NCI-H128 (cell line): ENCODE data around the gene MICAL2.

Experiments
- DNase-seq: peaks from one replicate; lab custom pipeline; 2025; ENCODE audit not compliant: unreplicated experiment; lab: John Stamatoyannopoulos, UW

MICAL2 gene

DNA sequence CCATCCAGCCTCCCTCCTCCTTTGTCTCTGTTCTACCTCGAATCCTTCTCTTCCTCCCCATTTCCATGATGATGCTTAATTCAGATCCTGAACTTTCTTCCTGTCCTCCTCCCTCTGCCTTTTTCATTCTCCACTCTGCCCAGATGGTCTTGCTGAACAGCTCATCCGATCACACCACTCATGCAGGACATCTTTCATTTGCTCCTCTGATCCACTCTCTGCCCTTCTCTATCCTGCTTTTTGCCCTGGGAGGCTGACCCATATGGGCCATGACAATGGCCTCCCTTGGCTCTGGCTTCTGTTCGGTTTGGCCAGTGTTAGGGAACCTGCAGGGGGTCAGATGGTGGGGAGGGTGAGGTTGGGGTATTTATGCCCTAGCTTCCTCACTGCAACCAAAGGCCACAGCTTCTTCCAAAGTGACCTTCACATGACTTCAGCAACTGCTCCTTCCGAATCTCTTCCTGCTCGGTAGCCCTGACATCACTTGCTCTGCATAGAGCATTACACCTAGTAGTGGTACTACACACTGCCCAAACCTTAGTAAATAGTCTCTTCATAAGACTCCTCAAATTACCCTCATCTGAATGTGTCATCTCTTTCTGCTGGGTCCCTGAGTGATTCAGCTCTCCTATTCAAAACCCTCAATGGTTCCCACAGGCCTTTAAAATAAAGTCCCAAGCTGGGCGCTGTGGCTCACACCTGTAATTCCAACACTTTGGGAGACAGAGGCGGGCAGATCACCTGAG lies 32.7 kb upstream of the MICAL2 start:
- no peak for DNase-seq

DNA sequence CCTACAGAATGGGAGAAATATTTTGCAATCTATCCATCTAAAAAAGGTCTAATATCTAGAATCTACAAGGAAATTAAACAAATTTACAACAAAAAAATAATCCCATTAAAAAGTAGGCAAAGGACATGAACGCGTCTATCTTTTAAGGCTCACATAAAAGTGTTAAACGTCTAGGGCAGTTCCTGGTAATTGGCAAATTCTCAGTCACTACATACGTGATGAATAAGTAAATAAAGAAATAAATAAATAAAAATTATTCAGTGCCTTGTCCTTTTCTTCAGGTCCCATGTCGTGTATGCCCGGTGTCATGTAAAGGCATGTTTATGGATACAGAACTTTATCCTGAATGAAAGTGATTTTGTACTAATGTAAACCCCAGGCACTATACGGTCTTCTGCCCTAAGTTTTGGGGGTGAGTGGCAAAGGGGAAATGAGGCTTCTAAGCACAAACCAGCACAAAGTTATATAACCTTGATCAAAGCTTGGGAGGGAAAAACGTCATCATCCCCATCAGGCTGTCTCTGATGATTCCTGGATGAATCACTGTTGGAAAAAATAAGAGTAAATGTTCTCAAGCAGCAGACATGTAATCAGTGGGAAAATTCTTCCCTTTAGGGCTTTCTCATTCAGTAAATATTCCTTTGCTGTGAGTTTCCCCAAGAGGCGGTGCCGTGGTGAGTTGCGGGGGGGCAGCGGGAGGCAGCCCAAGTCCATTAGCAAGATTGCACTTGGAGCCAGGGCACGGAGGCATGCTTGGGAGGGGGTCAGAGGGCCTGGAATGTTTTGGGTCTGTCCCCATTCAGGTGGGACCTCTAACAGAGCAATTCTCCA lies 30.4 kb upstream of the MICAL2 start:
- no peak for DNase-seq

DNA sequence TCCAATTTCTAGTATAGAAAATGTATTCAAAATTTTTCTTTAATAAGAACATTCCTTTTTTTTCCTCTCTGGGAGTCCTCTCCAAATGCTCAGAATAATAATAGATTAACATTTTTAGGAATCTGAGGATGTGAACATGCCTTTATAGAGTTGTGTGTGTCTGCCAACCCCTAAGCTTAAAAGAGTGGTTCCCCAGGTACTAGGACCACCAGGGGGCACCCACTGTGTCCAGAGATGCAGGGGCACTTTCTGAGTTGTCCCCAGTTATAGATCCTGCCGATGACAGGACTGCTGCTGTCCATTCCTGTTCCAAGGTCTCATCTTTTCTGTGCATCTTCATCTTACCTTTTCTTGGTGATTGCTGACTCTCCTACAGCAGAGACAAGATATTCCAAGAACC lies 27.0 kb upstream of the MICAL2 start:
- DNase-seq = no peak

DNA sequence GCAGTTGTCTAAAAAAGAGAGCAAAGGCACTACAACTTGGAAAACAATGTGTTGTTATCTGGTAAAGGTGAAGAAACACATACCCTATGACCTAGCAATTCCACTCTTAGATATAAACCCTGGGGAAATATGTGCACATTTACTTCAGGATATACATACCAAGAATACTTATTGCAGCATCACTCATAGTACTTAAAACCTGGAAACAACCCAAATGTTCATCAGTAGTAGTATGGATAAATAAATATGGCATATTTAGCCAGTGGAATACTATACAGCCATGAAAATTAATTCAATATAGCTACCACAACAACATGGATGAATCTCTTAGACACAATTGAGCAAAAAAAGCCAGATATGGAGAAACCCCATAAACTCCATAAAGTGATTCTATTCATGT lies 26.1 kb upstream of the MICAL2 start:
- no peak for DNase-seq

DNA sequence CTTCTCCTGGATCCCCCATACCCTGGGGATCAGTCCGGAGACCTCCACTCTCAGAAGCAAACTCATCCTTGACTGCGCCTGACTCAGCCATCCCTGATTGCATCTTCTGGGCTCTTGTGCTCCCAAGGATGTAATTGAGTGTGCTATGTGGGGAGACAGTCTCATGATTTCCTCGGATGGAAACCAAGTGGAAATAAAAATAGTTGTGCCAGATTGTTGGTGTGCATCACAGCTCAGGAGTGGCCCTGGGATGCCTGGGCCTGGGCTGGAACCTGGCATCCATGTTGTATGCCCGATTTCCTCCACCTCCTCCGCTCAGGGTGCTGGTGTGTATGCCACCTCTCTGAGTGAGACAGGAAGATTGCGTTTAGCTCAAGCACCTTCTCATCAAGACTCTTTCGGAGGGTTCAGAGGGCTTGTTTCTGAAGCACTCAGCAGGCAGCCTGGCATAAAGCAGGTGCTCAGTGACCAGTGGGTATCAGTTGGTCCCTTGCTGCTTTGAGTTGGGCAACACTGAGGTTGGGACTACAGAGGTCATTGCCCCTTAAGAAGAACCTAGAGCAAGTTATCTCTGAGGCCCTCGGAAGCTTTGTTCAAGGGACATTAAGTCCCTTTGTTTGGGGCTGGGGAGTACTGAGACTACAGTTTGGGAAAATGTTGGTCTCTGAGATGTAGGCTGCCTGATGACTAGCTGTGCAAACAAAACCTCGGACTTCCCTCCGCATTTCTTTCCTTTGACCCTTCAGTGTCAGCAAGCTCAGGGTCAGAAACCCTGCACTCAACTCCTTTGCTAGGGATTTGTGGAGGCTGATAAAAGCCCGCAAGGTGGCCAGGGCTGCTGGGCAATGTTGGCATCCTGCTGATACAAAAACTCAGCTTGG lies 24.8 kb upstream of the MICAL2 start:
- no peak for DNase-seq

DNA sequence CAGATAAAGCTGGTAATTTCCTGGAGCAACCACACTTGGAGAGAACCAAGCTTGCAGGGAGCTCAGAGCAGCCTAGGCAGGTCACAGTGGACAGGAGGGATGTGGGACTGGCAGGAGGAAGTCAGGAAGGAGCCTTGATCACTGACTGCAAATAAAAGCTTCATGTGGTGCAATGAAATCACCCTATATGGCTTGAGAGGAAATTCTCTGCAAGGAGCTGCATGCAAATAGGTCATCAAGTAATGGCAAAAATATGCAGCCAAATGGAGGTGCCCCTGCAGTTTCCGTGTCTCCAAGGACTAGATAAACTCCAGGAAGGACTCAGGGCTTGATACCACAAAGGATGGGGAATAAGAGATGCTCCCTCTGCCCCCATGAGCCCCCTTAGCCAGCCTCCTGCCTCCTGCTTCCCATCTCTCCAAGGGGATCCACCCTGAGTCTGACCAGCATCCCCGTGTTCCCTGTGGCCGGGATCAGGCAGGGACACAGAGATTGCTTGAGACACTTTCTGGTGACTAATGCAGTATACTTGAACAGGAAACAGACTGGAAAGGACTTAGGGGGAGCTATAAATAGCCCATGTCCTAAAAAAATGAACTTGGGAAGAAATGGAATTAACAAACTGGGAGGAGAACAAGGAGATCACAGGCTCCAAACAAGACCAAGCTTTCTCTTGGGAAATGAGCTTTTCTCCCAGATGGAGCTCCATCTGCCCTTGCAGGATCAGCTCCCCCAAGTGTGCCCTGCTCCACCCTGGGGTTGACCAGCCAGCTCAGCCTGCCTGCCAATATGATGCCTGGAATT lies 23.9 kb upstream of the MICAL2 start:
- DNase-seq = no peak

DNA sequence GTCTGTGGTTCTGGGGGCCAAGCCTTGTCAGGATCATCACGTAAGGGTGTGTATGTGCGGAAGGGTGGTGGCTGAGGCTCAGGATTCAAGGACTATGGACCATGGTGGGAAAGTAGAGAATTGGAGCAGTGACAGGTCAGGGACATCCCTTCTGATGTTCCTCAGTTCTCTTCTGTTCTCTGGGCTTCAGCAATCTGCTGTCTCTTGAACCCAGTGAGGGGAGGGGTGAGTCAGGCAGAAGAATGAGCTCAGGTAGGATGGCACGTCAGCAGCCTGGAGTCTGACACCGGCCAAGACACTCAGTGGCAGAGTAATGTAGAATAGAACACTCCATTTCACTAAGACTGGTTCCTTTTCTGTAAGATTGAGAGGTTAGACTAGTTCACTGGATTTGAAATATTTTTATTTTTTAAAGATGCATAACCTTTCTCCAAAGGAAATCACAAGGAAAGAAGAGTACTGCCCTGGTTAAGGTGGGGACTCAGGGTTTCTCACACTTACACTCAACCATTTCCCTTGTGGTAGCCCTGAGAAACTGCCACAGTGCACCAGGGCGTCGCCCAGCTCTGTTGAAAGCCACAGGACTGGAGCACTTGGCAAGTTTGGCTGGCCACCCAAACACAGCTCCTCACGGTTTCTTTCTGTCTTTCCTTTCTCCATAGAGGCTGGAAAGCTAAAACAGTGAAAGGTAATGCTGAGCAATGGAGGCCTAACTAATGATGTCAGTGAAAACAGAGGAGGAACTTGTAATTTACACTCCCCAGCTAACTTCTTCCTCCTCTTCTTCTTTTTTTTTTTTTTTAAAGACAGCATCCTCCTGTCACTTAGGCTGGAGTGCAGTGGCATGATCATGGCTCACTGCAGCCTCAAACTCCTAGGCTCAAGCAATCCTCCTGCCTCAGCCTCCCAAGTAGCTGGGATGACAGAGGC lies 23.1 kb upstream of the MICAL2 start:
- DNase-seq = no peak

DNA sequence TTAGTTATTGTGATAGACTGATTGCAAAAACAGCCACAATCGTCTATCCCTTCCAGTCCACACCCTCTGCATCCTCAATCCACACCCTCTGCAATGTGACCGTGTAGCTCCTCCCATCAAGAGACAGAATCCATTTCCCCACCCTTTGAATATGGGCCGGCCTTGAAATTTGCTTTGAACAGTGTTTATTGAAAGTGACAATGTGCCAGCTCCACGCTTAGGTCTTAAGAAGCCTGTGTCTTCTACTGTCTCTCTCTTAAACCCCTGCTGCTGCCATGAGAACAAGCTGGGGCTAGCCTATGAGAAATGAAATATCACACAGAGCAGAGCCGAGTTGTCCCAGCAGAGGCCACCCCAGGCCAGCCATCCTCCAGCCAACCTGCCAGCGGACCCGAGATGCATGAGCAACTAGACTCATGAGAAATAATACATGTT lies 22.3 kb upstream of the MICAL2 start:
- no peak for DNase-seq

DNA sequence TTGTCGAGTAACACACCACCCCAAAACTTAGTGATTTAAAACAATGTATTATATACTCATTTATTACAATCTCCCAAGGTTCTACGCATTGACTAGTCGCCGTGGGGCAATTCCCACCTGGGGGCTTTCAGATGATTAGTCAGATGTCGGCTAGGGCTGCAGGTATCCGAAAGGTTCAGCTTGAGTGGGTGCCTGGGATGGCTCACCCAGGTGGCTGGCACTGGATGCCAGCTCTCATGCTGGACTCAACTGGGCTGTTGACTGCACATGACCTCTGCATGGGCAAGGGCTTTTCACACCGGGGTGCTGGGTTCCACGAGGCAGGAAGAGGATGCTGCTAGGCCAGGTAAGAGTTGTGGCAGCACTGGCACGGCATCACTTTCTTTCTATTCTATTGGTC lies 21.9 kb upstream of the MICAL2 start:
- no peak for DNase-seq

DNA sequence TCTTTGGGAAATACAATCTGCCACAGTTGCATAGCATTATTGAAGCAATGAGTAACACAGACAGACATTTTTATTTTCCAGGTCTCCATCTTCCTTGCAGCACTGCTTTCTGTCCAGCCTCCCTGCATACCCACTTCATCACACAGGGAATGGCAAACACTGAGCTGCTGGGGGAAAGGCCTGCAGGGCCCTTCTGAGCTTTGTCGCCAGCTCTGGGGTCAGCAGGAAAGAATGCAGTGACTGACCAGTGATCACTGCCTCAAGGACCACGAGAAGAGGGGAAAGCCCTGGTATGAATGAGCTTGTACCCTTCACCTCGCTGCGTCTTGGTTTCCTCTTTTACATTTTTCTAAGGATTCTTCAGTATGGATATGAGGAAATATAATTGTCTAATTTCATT lies 21.3 kb upstream of the MICAL2 start:
- DNase-seq = no peak

DNA sequence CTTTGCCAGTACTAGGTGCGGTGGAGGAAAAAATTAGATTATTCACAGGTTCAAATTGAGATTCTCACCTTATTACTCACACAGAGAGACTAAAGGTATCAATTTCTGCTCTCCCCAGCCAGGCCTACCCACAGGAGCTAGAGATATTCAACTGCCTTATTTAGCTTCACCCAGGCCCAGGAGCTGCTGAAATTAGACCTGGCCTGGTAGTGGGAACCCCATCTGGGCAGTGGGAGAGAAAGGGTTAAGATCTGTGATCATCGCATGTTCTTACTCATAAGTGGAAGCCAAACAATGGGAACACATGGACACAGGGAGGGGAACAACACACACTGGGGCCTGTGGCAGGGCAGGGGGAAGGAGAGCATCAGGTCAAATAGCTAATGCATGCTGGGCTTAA lies 20.9 kb upstream of the MICAL2 start:
- DNase-seq = no peak

DNA sequence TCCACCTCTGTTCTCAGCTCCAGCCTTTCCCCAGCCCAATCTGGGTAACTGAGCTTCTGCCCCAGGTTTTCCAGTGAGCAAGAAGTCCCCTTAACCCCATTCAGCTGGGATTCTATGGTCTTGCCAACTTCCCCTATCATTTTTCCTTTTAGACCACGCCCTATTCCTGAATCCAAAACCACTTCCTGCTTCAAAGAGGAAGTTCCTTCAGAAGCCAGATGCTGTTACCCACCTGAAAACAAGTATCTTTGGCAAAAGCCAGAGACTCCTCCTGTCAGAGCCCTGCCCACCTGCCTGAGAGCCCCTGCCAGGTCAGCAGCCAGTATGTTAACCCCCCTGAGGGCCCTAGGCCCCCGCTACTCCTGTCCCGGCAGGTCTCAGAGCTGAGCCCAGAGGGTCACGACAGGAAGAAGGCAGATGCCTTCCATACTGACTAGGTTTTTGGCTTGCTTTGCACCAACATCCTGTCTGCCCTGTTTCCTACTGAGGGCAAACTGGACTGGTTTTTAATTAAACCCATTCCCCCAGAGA lies 20.3 kb upstream of the MICAL2 start:
- DNase-seq = no peak

DNA sequence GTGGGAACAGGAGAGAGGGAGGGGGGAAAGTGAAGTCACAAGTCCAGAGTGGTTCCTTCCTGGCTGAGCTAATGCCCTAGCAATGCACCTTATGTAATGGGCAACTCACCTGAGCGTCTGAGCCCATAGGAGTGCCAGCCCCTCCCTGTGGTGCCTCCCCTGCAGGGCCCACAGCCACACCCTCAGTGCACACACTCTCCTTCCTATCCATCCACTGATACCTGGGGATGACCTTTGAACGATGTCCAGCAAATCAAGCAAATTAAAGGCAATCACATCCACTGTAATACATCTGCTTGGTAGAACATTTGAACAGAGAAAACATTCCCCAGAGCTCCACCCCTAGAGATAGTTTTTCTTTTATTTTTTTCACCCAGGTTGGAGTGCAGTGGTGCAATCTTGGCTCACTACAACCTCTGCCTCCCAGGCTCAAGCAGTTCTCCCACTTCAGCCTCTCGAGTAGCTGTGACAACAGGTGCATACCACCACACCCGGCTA lies 19.6 kb upstream of the MICAL2 start:
- no peak for DNase-seq

DNA sequence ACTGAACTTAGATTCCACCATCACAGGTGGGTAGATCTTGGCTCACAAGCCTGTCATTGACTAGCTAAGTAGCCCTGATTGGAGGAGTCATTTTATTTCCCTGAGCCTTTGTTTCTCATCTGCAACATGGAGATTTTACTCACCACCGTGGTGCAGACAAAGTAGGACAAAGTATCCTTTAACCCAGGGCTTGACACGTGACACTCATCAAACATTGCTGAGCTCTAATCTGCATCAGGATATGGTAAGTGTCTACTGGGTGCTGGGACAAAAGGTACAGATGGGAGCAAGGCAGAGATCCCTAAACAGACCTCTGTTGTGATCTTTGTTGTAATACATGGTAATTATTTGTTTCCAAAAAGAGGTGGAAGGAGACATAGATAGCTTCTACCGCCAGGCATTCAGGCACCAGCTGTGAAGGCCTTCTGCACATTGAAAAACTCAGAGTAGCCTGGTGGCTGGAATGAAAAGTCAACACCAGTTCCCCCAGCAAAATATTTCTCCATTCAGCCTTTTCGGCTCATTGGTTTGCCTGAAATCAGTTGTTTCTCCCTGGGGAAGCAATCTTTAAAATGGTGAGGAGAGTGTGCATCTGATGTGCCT lies 18.3 kb upstream of the MICAL2 start:
- no peak for DNase-seq

DNA sequence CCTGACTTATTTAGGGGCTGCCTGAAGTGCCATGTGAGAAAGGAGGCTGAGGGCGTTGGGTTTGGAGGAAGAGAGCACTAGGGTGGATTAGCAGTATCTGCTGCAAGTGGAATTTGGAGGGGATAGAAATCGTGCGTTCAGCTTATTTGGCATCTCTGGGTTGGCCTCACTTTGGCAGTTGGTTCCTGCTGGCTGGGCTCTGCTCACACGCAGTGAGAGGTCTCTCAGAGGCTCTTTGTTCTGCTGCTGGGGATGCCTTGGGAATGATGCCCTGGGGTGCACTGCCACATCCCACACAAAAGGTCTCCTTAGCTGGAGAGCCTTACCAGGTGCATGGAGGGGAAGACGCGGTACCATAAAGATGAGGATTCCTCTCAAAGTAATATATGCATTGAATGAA lies 17.7 kb upstream of the MICAL2 start:
- DNase-seq = no peak

DNA sequence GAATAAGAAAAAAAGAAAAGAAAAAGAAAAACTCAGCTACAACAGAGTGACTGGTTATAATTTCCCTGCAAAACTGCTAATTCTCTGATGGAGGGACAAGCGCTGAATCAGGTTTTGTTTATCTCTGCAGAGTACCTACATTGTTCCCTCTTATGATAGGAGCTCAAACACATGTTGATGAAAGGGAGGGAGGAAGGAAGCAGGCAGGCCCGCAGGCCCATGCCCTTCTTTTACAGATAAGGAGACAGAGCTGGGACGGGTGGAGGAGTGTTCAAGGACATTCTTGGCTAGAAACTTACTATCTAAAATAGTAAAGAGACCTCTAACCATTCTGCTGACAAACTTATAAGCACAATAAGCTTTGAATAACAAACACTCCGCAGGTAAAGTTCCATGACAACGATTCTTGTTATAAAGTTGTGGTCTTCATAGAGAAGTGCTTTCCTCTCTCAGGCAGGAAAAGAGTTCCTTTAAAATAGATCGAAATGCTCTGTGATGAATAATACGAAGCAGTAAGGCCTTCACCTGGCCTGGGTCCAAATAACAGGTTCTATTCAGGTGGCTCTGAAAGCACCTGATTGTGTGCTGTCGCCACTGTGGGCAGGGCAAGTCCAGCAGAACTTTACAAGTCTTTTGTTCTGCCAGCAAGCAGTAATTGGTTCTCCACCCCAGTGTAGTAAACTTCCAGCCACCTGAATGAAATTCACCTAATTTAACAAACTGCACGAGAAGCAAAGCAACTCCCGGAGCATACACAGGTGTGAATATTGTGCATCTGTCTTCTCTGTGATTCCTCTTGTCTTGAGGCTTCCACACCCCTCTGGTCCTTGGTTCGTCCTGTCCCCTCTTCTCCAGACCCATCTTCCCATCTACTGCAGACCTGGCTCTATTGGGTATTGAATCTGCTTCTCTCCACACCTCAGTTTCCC lies 15.3 kb upstream of the MICAL2 start:
- DNase-seq = no peak

DNA sequence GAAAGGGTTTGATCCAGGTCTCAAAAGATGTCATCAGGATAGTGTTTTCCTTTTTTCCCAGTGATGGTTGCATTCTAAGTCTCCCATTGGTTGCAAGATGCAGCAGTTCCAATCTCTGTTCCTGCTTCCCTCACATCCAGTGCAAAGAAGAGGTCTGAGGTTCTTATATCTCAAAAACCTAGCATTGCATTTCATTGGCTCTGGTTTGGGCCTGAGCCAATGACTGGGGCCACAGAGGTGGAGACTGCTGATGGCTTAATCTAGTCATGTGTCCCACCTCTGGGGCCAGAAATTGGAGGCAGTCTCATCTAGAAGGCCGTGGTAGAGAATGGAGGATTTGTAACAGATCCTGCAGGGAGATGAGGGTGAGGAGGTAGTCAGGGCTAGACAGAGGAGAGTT lies 13.2 kb upstream of the MICAL2 start:
- no peak for DNase-seq

DNA sequence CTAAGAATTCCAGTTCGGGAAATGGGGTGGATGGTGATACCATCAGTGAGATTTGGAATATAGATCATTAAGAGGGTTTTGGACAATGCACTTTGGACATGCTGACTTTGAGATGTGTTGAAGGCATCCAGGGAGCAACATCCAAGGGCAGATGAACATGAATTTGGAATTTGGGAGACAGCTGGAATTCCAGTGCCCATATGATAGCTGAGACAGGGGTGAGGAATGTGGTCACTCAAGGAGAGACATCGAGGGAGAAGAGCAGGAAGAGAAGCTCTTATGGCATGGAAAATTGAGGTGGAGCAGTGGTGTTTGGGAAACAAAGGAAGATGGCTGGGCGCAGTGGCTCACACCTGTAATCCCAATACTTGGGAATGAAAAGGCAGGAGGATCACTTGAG lies 11.8 kb upstream of the MICAL2 start:
- DNase-seq = no peak
